Heart left ventricle (tissue), 16 donors: Measurements from ENCODE around the gene SOST. TPM values are rescaled to one million over a fixed set of nuclear protein-coding genes. Genes with fewer than 3 reads are reported as not detected.

ENCODE experiments used
- ATAC-seq, 4 donors: fragments of 200-7000 bp; cut with Tn5 transposase; one replicate each; pipeline ENCODE4 v1.9.1; 2020 to 2022; ENCODE audit warnings: moderate library complexity in 4 of 4, mild to moderate bottlenecking in 3 of 4, moderate number of reproducible peaks in 1 of 4
- DNase-seq, 5 donors: peaks; one replicate each; pipeline ENCODE4 v3.0.0-alpha.2; 2020
- H3K27ac ChIP-seq, 12 donors: fragments of 200-600 bp; sonication (generic) in 4 of 12; one replicate each; pipeline versions ENCODE4 v1.5.0 to v1.8.0; 2016 to 2022; ENCODE audit warnings: mild to moderate bottlenecking in 2 of 12
- H3K27me3 ChIP-seq, 9 donors: fragments of 200-600 bp; sonication (generic) in 2 of 9; one replicate each; pipeline versions ENCODE4 v1.5.1 to v1.8.0; 2016 to 2022; ENCODE audit warnings: mild to moderate bottlenecking in 3 of 9
- H3K36me3 ChIP-seq, 9 donors: fragments of 200-600 bp; sonication (generic) in 2 of 9; one replicate each; pipeline versions ENCODE4 v1.5.0 to v1.8.0; 2018 to 2022; ENCODE audit warnings: mild to moderate bottlenecking in 2 of 9
- H3K4me1 ChIP-seq, 12 donors: fragments of 200-600 bp; sonication (generic) in 4 of 12; one replicate each; pipeline versions ENCODE4 v1.5.0 to v1.8.0; 2016 to 2022; ENCODE audit warnings: mild to moderate bottlenecking in 3 of 12
- H3K4me3 ChIP-seq, 12 donors: fragments of 200-600 bp; sonication (generic) in 4 of 12; one replicate each; pipeline versions ENCODE4 v1.5.0 to v1.8.0; 2017 to 2022; ENCODE audit warnings: mild to moderate bottlenecking in 9 of 12, moderate library complexity in 4 of 12
- H3K9me3 ChIP-seq, 12 donors: fragments of 200-600 bp; sonication (generic) in 4 of 12; one replicate each; pipeline versions ENCODE4 v1.5.0 to v1.8.0; 2016 to 2022; ENCODE audit warnings: mild to moderate bottlenecking in 1 of 12
- CTCF ChIP-seq, 12 donors: fragments of 200-600 bp; sonication (generic) in 4 of 12; IDR thresholded peaks; one replicate each; pipeline versions ENCODE4 v1.5.0 to v1.8.0; 2018 to 2022; ENCODE audit warnings: antibody characterized with exemption in 12 of 12, mild to moderate bottlenecking in 5 of 12
- POLR2A ChIP-seq, 2 donors: fragments of 450-650 bp; IDR thresholded peaks; one replicate each; pipeline ENCODE4 v1.6.1; 2017; ENCODE audit warnings: antibody characterized with exemption in 2 of 2, mild to moderate bottlenecking in 2 of 2, moderate library complexity in 2 of 2
- WGBS, 4 donors: extraction: QIAGEN DNeasy Blood & Tissue Kit in 2 of 4; methylation state at CpG; one replicate each; pipeline versions ENCODE4 v1.1.5 to v1.1.7; 2013 to 2018; 5-methylcytosine and 5-hydroxymethylcytosine counted together
- intact Hi-C, 10 donors: fragments of 100-400 bp; cut with DNase I; formaldehyde crosslinking; loops; one replicate each; pipeline versions ENCODE4 v1.11.1 to v1.14.2; 2022
- polyA plus RNA-seq, 2 donors: library from polyadenylated mRNA; stranded (reverse); fragments of 200-250 nt; gene quantifications; one replicate each; pipeline ENCODE4 v1.2.3, GENCODE V29; 2013
- total RNA-seq, 9 donors: library from RNA; depleted of rRNA in 2 of 9; stranded (reverse); fragments of >200 nt in 2 of 9; fragmentation: NEBNext Ultra II Directional in 3 of 9; extraction: Animal tissue kit (Norgen Biotek cat#: 25700) in 3 of 9; gene quantifications; one replicate each; pipeline versions ENCODE4 v1.1.0 to v1.2.4, GENCODE V29; 2016 to 2023
- donor health status: ischemic (EF 13 %, LVEDD 7.1; RV severe dilation, severe dysfunction).
- donor health status: healthy with polysubstance abuse.
- donor health status: DM: no; HTN: yes; CAD: no.
- donor health status: DM: no; HTN: no; CAD: no.
- donor health status: ischemic (EF 25% LVEDD 6.9; RV normal size, moderate dysfunction).
- donor health status: ischemic (EF 25% LVEDD 5.7; RV mildly dilated, moderate dysfunction).
- donor health status: healthy.
- donor health status: DM: yes; HTN: yes; CAD: no.
- donor health status: ischemic (EF 35%, LVEDD 5.7; RV mildly dilated, moderate dysfunction).
- donor health status: nonischemic (EF 11% LVEDD 7.7; RV severe dilation, severe dysfunction).
- donor health status: DM: yes; HTN: yes; CAD: no.
- donor health status: PGD.
- donor health status: ischemic (EF 29% LVEDD 5.4; RV normal size, mild dysfunction).
- donor health status: nonischemic (EF 23%, LVEDD 6.1; RV moderate dilation, normal function).

The SOST gene
- total and polyA plus RNA-seq, 11 donors = not detected

- no peaks in the 10 kb centered on the region for H3K27me3 ChIP-seq
- peak within 1 kb of the TSS; percentile 85 to 100 (median 96) for H3K4me3 ChIP-seq
- H3K27ac ChIP-seq = peak within 1 kb of the TSS; percentile 99 to 100 (median 100)
- WGBS, 4 donors = 71 to 77% (median 74%) methylated on average over 7 of the region's 7 CpGs
- DNase-seq (no peak), ATAC-seq (no peak)
- no peaks in the 10 kb centered on the region for H3K9me3 ChIP-seq
- intact Hi-C loops = loop anchor here in 6 of 10 donors (5.0 to 10.0 kb wide), 5 partner anchors 47 to 67 kb away; partner anchors contain the start of genes MPP3 (in 4 of the 6) and CD300LG (in 2 of the 6)
- TF ChIP-seq CTCF (IDR thresholded peaks at IDR 0.05) (no peak), POLR2A (IDR thresholded peaks at IDR 0.05) (no peak)
- H3K36me3 ChIP-seq = peaks cover 0 to 24% (median 10%) of the 10 kb centered on the region in 9 donors
- peaks cover 7 to 71% (median 30%) of the 10 kb centered on the region in 12 donors for H3K4me1 ChIP-seq
Observed at GRCh38 chr17:43780135-43780534, 21.5 kb upstream of the SOST start, which contains the start of gene CFAP97D1. Gene CFAP97D1, plus strand, starts transcription at chr17:43780435. Its CDS starts 28 bp downstream, at chr17:43780463.

- peak in 1 of 5 donors; percentile 52 for DNase-seq
Observed at GRCh38 chr17:43779145-43780125, 20.8 kb upstream of the SOST start.

GRCh38 chr17:43778337-43779144 lies 19.9 kb upstream of the SOST start, which contains the start of gene DUSP3:
Gene DUSP3, minus strand, starts transcription at chr17:43778977. Its CDS starts 53 bp downstream, at chr17:43778924.
- H3K27ac ChIP-seq = peak within 1 kb of the TSS; percentile 99 to 100 (median 100)
- WGBS, 4 donors = 0% methylated on average over 31 to 100 of the region's 100 CpGs
- intact Hi-C loops = loop anchor here in 4 of 10 donors (2.0 to 5.0 kb wide), 4 partner anchors 54 to 69 kb away; partner anchors contain the start of genes MPP3 (in 4 of the 4) and CD300LG (in 3 of the 4)
- H3K36me3 ChIP-seq = peaks cover 0 to 40% (median 24%) of the 10 kb centered on the region in 9 donors
- DNase-seq (peak; percentile 95 to 98 (median 96)), ATAC-seq (peak; percentile 75 to 91 (median 88))
- TF ChIP-seq POLR2A (IDR thresholded peaks at IDR 0.05) (peak; percentile 68 to 74), CTCF (IDR thresholded peaks at IDR 0.05) (peak in 1 of 12 donors; percentile 6)
- no peaks in the 10 kb centered on the region for H3K27me3 ChIP-seq
- peak within 1 kb of the TSS; percentile 85 to 100 (median 96) for H3K4me3 ChIP-seq
- no peaks in the 10 kb centered on the region for H3K9me3 ChIP-seq
- H3K4me1 ChIP-seq = peaks cover 7 to 75% (median 31%) of the 10 kb centered on the region in 12 donors

More at GRCh38 chr17:43779145-43780125, 20.8 kb upstream of the SOST start:
- H3K4me1 ChIP-seq = peaks cover 7 to 75% (median 30%) of the 10 kb centered on the region in 12 donors
- TF ChIP-seq CTCF (IDR thresholded peaks at IDR 0.05) (peak in 6 of 12 donors; percentile 4 to 41 (median 30)), POLR2A (IDR thresholded peaks at IDR 0.05) (peak in 1 of 2 donors; percentile 68)
- intact Hi-C loops = loop anchor here (2.0 to 10.0 kb wide), 7 partner anchors 48 to 68 kb away; partner anchors contain the start of genes MPP3 (in 8 of the 10) and CD300LG (in 5 of the 10)
- peak overlapping the region; percentile 85 to 100 (median 96) for H3K4me3 ChIP-seq
- no peaks in the 10 kb centered on the region for H3K27me3 ChIP-seq
- peak; percentile 0 to 27 (median 16) for ATAC-seq
- peak overlapping the region; percentile 99 to 100 (median 100) for H3K27ac ChIP-seq
- WGBS, 4 donors = 7 to 13% (median 9%) methylated on average over 21 to 26 of the region's 26 CpGs
- peaks cover 0 to 31% (median 15%) of the 10 kb centered on the region in 9 donors for H3K36me3 ChIP-seq
- H3K9me3 ChIP-seq = no peaks in the 10 kb centered on the region
